HAP-1 (cell line): ENCODE measurements around the gene SNX6.

Experiments used
- DNase-seq, 2 experiments: peaks; one replicate each; pipeline ENCODE4 v3.0.0-alpha.2; 2016 to 2020; ENCODE audit warnings: low spot score in 2 of 2
- H3K27me3 ChIP-seq: fragments of 250-450 bp; sonication (Bioruptor Pico); 2 replicates; pipeline ENCODE4 v1.5.1; 2020; ENCODE audit warnings: low read depth, mild to moderate bottlenecking, moderate library complexity
- H3K36me3 ChIP-seq: fragments of 250-450 bp; sonication (Bioruptor Pico); replicated peaks from 2 replicates; pipeline ENCODE4 v1.5.1; 2020; ENCODE audit warnings: mild to moderate bottlenecking
- H3K4me1 ChIP-seq: fragments of 250-450 bp; sonication (Bioruptor Pico); 2 replicates; pipeline ENCODE4 v1.5.1; 2020; ENCODE audit warnings: mild to moderate bottlenecking
- H3K4me3 ChIP-seq: fragments of 250-450 bp; sonication (Bioruptor Pico); 2 replicates; pipeline ENCODE4 v1.5.1; 2020; ENCODE audit warnings: mild to moderate bottlenecking, moderate library complexity
- H3K9me3 ChIP-seq: fragments of 250-450 bp; sonication (Bioruptor Pico); 2 replicates; pipeline ENCODE4 v1.5.1; 2020; ENCODE audit warnings: mild to moderate bottlenecking, moderate library complexity
- in situ Hi-C: fragments of 300-500 bp; cut with MboI; formaldehyde crosslinking; loops from 3 replicates; pipeline ENCODE4 v1.14.3; 2020; ENCODE audit warnings: low sequenced_read_pairs, inconsistent platforms, mixed read lengths

The SNX6 gene

GRCh38 chr14:34620839-34621238 is 9.1 kb downstream of the SNX6 start:
- H3K4me3 ChIP-seq = no peak overlapping the region
- no peaks in the 10 kb centered on the region for H3K27me3 ChIP-seq
- H3K4me1 ChIP-seq = 0 out of 2 replicates have a peak, but pooled peaks cover 2% of the 10 kb centered on the region
- H3K36me3 ChIP-seq = peaks cover 20% of the 10 kb centered on the region
- H3K9me3 ChIP-seq = no peaks in the 10 kb centered on the region
- DNase-seq = no peak
- in situ Hi-C loops = no loop called here

GRCh38 chr14:34620115-34620514 is 9.8 kb downstream of the SNX6 start:
- no peak for DNase-seq
- in situ Hi-C loops = no loop called here
- H3K4me3 ChIP-seq = no peak overlapping the region
- H3K9me3 ChIP-seq = no peaks in the 10 kb centered on the region
- H3K36me3 ChIP-seq = peaks cover 17% of the 10 kb centered on the region
- H3K4me1 ChIP-seq = 0 out of 2 replicates have a peak, but pooled peaks cover 2% of the 10 kb centered on the region
- no peaks in the 10 kb centered on the region for H3K27me3 ChIP-seq

- no peak for DNase-seq
- Histone ChIP-seq H3K27me3 (no peaks in the 10 kb centered on the region), H3K4me3 (no peak overlapping the region), H3K36me3 (peaks cover 13% of the 10 kb centered on the region), H3K4me1 (0 out of 2 replicates have a peak, but pooled peaks cover 2% of the 10 kb centered on the region), H3K9me3 (no peaks in the 10 kb centered on the region)
- in situ Hi-C loops = no loop called here
Observed at GRCh38 chr14:34619471-34619870, 10.5 kb downstream of the SNX6 start.

DNA sequence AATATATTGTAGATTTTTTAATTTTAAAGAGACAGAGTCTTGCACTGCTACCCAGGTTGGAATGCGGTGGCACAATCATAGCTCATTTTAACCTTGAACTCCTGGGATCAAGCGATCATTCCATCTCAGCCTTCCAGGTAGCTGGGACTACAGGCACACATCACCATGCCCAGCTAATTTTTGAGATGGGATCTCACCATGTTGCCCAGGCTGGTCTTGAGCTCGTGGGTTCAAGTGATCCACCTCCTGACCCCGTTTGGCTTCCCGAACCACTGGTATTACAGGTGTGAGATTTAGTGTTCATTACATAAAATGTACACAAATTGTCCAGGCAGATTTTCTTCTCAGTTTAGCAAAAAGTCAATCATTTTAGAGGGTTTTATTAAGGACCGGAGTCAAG is 13.6 kb downstream of the SNX6 start:
- Histone ChIP-seq H3K4me3 (no peak overlapping the region), H3K4me1 (0 out of 2 replicates have a peak, but pooled peaks cover 2% of the 10 kb centered on the region), H3K36me3 (peaks cover 15% of the 10 kb centered on the region), H3K9me3 (no peaks in the 10 kb centered on the region), H3K27me3 (no peaks in the 10 kb centered on the region)
- no peak for DNase-seq
- in situ Hi-C loops = no loop called here

GRCh38 chr14:34615507-34615906 is 14.4 kb downstream of the SNX6 start:
- in situ Hi-C loops = no loop called here
- DNase-seq = no peak
- Histone ChIP-seq H3K9me3 (no peaks in the 10 kb centered on the region), H3K36me3 (peaks cover 15% of the 10 kb centered on the region), H3K4me1 (0 out of 2 replicates have a peak, but pooled peaks cover 2% of the 10 kb centered on the region), H3K4me3 (no peak overlapping the region), H3K27me3 (no peaks in the 10 kb centered on the region)

DNA sequence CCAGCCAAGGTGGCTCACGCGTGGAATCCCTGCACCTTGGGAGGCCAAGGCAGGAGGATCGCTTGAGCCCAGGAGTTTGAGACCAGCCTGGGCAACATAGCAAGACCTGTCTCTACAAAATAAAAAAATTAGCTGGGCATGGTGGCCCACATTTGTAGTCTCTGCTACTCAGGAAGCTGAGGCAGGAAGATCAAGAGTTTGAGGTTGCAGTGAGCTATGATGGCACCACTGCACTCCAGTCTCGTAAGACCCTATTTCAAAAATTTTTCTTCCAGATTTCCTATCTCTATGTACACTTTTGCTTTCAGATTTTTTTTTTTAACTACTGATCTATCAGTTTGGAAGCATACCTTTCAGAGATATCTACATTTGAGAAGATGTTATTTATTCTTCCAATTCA is 15.3 kb downstream of the SNX6 start:
- in situ Hi-C loops = no loop called here
- Histone ChIP-seq H3K27me3 (no peaks in the 10 kb centered on the region), H3K4me3 (no peak overlapping the region), H3K36me3 (peaks cover 11% of the 10 kb centered on the region), H3K9me3 (no peaks in the 10 kb centered on the region), H3K4me1 (0 out of 2 replicates have a peak, but pooled peaks cover 2% of the 10 kb centered on the region)
- no peak for DNase-seq

DNA sequence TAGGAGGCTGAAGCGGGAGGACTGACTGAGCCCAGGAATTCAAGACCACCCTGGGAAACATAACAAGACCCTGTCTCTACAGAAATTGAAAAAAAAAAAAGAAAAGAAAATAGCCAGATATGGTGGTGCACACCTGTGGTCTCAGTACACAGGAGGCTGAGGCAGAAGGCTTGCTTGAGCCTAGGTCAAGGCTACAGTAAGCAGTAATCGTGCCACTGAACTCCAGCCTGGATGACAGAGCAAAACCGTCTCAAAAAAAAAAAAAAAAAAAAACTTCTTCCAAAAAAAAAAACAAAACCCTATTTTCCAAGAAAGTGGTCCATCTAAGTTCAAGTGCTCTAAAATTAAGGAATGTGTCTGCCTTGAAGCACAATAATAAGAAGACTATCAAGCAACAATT is 19.8 kb downstream of the SNX6 start:
- Histone ChIP-seq H3K4me1 (no peaks in the 10 kb centered on the region), H3K27me3 (no peaks in the 10 kb centered on the region), H3K4me3 (no peak overlapping the region), H3K36me3 (peaks cover 41% of the 10 kb centered on the region), H3K9me3 (no peaks in the 10 kb centered on the region)
- in situ Hi-C loops = no loop called here
- no peak for DNase-seq

DNA sequence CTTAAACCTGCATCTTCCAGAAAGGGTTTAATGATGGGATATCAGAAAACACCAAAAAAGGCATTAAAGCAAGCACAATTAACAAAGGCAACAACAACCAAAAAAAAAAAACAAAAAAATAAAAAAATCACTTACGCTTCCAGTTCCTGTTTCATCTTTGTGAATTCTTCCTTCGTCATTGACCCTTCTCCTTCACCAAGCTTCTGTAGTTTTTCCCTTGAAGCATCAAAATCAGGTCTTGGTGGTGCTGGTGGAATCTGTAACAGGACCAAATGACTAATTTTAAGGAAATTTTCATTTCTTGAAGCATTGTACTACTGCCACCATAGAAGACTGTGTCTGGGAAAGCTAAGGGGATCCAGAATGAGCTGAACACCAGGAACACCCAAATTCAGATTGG is 24.5 kb downstream of the SNX6 start:
- Histone ChIP-seq H3K9me3 (no peaks in the 10 kb centered on the region), H3K27me3 (no peaks in the 10 kb centered on the region), H3K4me3 (no peak overlapping the region), H3K36me3 (peaks cover 74% of the 10 kb centered on the region), H3K4me1 (no peaks in the 10 kb centered on the region)
- in situ Hi-C loops = no loop called here
- no peak for DNase-seq

- Histone ChIP-seq H3K27me3 (no peaks in the 10 kb centered on the region), H3K4me1 (no peaks in the 10 kb centered on the region), H3K36me3 (peaks cover 76% of the 10 kb centered on the region), H3K9me3 (no peaks in the 10 kb centered on the region), H3K4me3 (no peak overlapping the region)
- in situ Hi-C loops = no loop called here
- DNase-seq = no peak
Observed at GRCh38 chr14:34604995-34605394, 25.0 kb downstream of the SNX6 start.

- Histone ChIP-seq H3K27me3 (no peaks in the 10 kb centered on the region), H3K4me3 (no peak overlapping the region), H3K9me3 (no peaks in the 10 kb centered on the region), H3K4me1 (no peaks in the 10 kb centered on the region), H3K36me3 (peaks cover 89% of the 10 kb centered on the region)
- in situ Hi-C loops = no loop called here
- DNase-seq = no peak
Observed at GRCh38 chr14:34596891-34597290, 33.1 kb downstream of the SNX6 start.

DNA sequence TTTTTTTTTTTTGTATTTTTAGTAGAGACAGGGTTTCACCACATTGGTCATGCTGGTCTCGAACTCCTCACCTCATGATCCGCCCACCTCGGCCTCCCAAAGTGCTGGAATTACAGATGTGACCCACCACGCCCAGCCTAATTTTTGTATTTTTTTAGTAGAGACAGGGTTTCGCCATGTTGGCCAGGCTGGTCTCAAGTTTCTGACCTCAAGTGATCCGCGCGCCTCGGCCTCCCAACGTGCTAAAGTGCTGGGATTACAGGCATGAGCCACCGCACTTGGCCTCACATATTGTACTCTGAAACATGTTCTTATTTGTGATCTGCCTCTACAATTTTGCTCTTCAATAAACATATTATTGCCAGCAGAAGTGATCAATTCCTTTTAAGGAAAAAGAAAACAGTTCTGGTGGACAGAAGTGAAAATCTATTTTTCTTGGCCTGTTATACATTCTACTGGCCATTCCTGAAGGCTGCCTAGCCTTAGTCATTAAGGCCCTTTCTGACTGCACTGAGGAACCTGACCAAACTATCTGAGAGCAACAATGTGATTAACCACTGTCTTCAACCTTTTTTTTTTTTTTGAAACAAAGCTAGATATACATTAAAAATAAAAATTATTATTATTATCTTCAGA is 36.1 kb downstream of the SNX6 start:
- H3K27me3 ChIP-seq = no peaks in the 10 kb centered on the region
- H3K4me1 ChIP-seq = no peaks in the 10 kb centered on the region
- in situ Hi-C loops = no loop called here
- H3K36me3 ChIP-seq = peaks cover 85% of the 10 kb centered on the region
- no peaks in the 10 kb centered on the region for H3K9me3 ChIP-seq
- H3K4me3 ChIP-seq = no peak overlapping the region
- no peak for DNase-seq

DNA sequence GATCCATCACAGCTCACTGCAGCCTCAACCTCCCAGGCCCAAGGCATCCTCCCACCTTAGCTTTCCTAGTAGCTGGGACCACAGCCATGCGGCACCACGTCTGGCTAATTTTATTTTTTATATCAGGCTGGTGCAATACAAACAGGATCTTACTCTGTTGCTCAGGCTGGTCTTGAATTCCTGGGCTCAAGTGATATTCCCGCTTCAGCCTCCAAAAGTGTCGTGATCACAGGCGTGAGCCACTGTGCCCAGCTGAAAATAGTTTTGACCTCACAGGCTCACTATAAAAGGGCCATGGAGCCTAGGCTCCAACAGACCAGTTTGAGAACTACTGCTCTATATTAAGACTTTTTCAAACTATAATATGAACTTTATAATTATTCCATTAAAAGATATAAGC is 37.3 kb downstream of the SNX6 start:
- peaks cover 82% of the 10 kb centered on the region for H3K36me3 ChIP-seq
- in situ Hi-C loops = no loop called here
- H3K4me3 ChIP-seq = no peak overlapping the region

DNA sequence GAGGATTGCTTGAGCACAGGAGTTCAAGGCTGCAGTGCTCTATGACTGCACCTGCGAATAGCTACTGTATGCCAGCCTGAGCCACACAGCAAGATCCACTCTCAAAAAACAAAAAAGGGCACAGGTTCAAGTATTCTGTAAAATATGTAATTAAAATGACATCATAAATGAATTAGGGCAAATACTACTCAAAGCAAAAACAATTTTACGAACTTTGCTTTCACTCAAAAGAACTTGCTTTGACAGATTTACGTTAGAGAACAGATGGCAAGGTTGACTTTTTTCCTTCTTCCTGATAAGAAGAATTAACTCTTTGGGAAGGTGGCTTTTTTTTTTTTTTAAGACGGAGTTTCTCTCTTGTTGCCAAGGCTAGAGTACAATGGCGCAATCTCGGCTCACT is 46.4 kb downstream of the SNX6 start:
- in situ Hi-C loops = no loop called here
- Histone ChIP-seq H3K27me3 (no peaks in the 10 kb centered on the region), H3K36me3 (peaks cover 54% of the 10 kb centered on the region), H3K4me3 (no peak overlapping the region), H3K9me3 (no peaks in the 10 kb centered on the region), H3K4me1 (no peaks in the 10 kb centered on the region)
- no peak for DNase-seq

More for the DNA sequence above, 37.3 kb downstream of the SNX6 start:
- DNase-seq = no peak
- H3K27me3 ChIP-seq = no peaks in the 10 kb centered on the region
- no peaks in the 10 kb centered on the region for H3K4me1 ChIP-seq
- no peaks in the 10 kb centered on the region for H3K9me3 ChIP-seq

- Histone ChIP-seq H3K27me3 (no peaks in the 10 kb centered on the region), H3K9me3 (no peaks in the 10 kb centered on the region), H3K4me3 (no peak overlapping the region), H3K36me3 (peaks cover 51% of the 10 kb centered on the region), H3K4me1 (no peaks in the 10 kb centered on the region)
- DNase-seq = no peak
- in situ Hi-C loops = no loop called here
Observed at GRCh38 chr14:34582117-34582680, 47.7 kb downstream of the SNX6 start.

GRCh38 chr14:34580381-34580780 is 49.6 kb downstream of the SNX6 start:
- H3K4me3 ChIP-seq = no peak overlapping the region
- no peaks in the 10 kb centered on the region for H3K4me1 ChIP-seq
- H3K9me3 ChIP-seq = no peaks in the 10 kb centered on the region
- in situ Hi-C loops = no loop called here
- peaks cover 51% of the 10 kb centered on the region for H3K36me3 ChIP-seq
- no peak for DNase-seq
- H3K27me3 ChIP-seq = no peaks in the 10 kb centered on the region
